H9 (cell line): ENCODE results near the gene MST1. TPM values are rescaled to one million over a fixed set of nuclear protein-coding genes. Genes with fewer than 3 reads are reported as not detected.
A peak's percentile ranks its signal among the peaks of the same experiment; 100 is the strongest.

Experiments used
- DNase-seq: peaks from one replicate; pipeline ENCODE4 v3.0.0-alpha.2; 2017
- H2AFZ ChIP-seq: one replicate; pipeline ENCODE4 v1.6.1; 2013; ENCODE audit warnings: mild to moderate bottlenecking, low read length, control low read depth, moderate library complexity
- H2AK5ac ChIP-seq: 2 replicates; pipeline ENCODE4 v1.6.1; 2013; ENCODE audit warnings: low read length, control low read depth, mixed read lengths; ENCODE audit not compliant: insufficient read length
- H2BK120ac ChIP-seq: one replicate; pipeline ENCODE4 v1.6.1; 2013; ENCODE audit warnings: low read depth, mild to moderate bottlenecking, low read length, control low read depth, inconsistent platforms; ENCODE audit not compliant: poor library complexity, severe bottlenecking
- H2BK12ac ChIP-seq: 2 replicates; pipeline ENCODE4 v1.6.1; 2013; ENCODE audit warnings: low read length, control low read depth, mixed read lengths, low read depth; ENCODE audit not compliant: insufficient read length
- H2BK15ac ChIP-seq: 2 replicates; pipeline ENCODE4 v1.6.1; 2013; ENCODE audit warnings: low read depth, low read length, control low read depth
- H2BK20ac ChIP-seq: one replicate; pipeline ENCODE4 v1.6.1; 2013; ENCODE audit warnings: low read depth, mild to moderate bottlenecking, low read length, control low read depth, inconsistent platforms; ENCODE audit not compliant: poor library complexity, severe bottlenecking
- H2BK5ac ChIP-seq: 2 replicates; pipeline ENCODE4 v1.6.1; 2013; ENCODE audit warnings: low read length, control low read depth, mixed read lengths; ENCODE audit not compliant: insufficient read length
- H3K14ac ChIP-seq: 2 replicates; pipeline ENCODE4 v1.6.1; 2013; ENCODE audit warnings: low read length, control low read depth; ENCODE audit not compliant: insufficient read depth
- H3K18ac ChIP-seq: 2 replicates; pipeline ENCODE4 v1.6.1; 2013; ENCODE audit warnings: low read depth, mild to moderate bottlenecking, mixed read lengths, low read length, control low read depth; ENCODE audit not compliant: insufficient read length
- H3K23ac ChIP-seq: 2 replicates; pipeline ENCODE4 v1.6.1; 2013; ENCODE audit warnings: low read length, control low read depth, mixed read lengths, low read depth; ENCODE audit not compliant: insufficient read length
- H3K23me2 ChIP-seq: 2 replicates; pipeline ENCODE4 v1.6.1; 2013; ENCODE audit warnings: low read depth, mild to moderate bottlenecking, mixed read lengths, low read length, control low read depth; ENCODE audit not compliant: insufficient read length, poor library complexity, severe bottlenecking
- H3K27ac ChIP-seq: 2 replicates; pipeline ENCODE4 v1.5.1; 2013; ENCODE audit warnings: low read length, control low read depth, mixed read lengths, low read depth; ENCODE audit not compliant: insufficient read length
- H3K27me3 ChIP-seq: 2 replicates; pipeline ENCODE4 v1.6.1; 2013; ENCODE audit warnings: low read length, control low read depth, inconsistent platforms; ENCODE audit not compliant: insufficient read depth
- H3K4ac ChIP-seq: 2 replicates; pipeline ENCODE4 v1.6.1; 2013; ENCODE audit warnings: low read depth, mild to moderate bottlenecking, control low read depth, inconsistent platforms, low read length, moderate library complexity
- H3K4me1 ChIP-seq: 2 replicates; pipeline ENCODE4 v1.6.1; 2013; ENCODE audit warnings: low read length, control low read depth, inconsistent platforms; ENCODE audit not compliant: insufficient read depth
- H3K4me2 ChIP-seq: 2 replicates; pipeline ENCODE4 v1.6.1; 2013; ENCODE audit warnings: low read length, control low read depth, mixed read lengths; ENCODE audit not compliant: insufficient read length, insufficient read depth
- H3K56ac ChIP-seq: 2 replicates; pipeline ENCODE4 v1.6.1; 2013; ENCODE audit warnings: low read depth, mild to moderate bottlenecking, mixed read lengths, low read length, control low read depth; ENCODE audit not compliant: insufficient read length
- H3K79me1 ChIP-seq: 2 replicates; pipeline ENCODE4 v1.6.1; 2013; ENCODE audit warnings: low read depth, mild to moderate bottlenecking, moderate library complexity, low read length, control low read depth, inconsistent platforms; ENCODE audit not compliant: insufficient read depth, poor library complexity, severe bottlenecking
- H3K79me2 ChIP-seq: 2 replicates; pipeline ENCODE4 v1.6.1; 2013; ENCODE audit warnings: low read length, control low read depth, inconsistent platforms; ENCODE audit not compliant: insufficient read depth
- H3K9ac ChIP-seq: 2 replicates; pipeline ENCODE4 v1.6.1; 2013; ENCODE audit warnings: low read length, control low read depth, mixed read lengths; ENCODE audit not compliant: insufficient read length; ENCODE audit errors: extremely low read depth
- H3K9me3 ChIP-seq: one replicate; pipeline ENCODE4 v1.6.1; 2013; ENCODE audit warnings: low read depth, low read length, inconsistent platforms; ENCODE audit not compliant: control insufficient read depth
- H3T11ph ChIP-seq: one replicate; pipeline ENCODE4 v1.6.1; 2013; ENCODE audit warnings: mild to moderate bottlenecking, low read length, control low read depth, inconsistent platforms
- H4K20me1 ChIP-seq: one replicate; pipeline ENCODE4 v1.6.1; 2013; ENCODE audit not compliant: control insufficient read depth, insufficient read length, insufficient read depth
- H4K5ac ChIP-seq: 2 replicates; pipeline ENCODE4 v1.6.1; 2013; ENCODE audit warnings: low read depth, mild to moderate bottlenecking, mixed read lengths, low read length, control low read depth; ENCODE audit not compliant: insufficient read length
- H4K8ac ChIP-seq: replicated peaks from 2 replicates; pipeline ENCODE4 v1.6.1; 2013; ENCODE audit warnings: low read length, control low read depth, mixed read lengths, low read depth; ENCODE audit not compliant: insufficient read length
- H4K91ac ChIP-seq: 2 replicates; pipeline ENCODE4 v1.6.1; 2013; ENCODE audit warnings: low read depth, mild to moderate bottlenecking, moderate library complexity, mixed read lengths, low read length, control low read depth; ENCODE audit not compliant: insufficient read length
- H3K27ac Mint-ChIP-seq, 3 experiments: 2 replicates in 2 of 3; 3 replicates in 1 of 3; pipeline ENCODE4 v1.8.0; 2020 to 2021; ENCODE audit warnings: mixed read lengths in 3 of 3, mild to moderate bottlenecking in 1 of 3, moderate library complexity in 1 of 3
- H3K27me3 Mint-ChIP-seq: 2 replicates; pipeline ENCODE4 v1.8.0; 2021; ENCODE audit warnings: low read depth, mild to moderate bottlenecking, moderate library complexity, mixed read lengths
- H3K36me3 Mint-ChIP-seq, 3 experiments: 2 replicates in 2 of 3; 3 replicates in 1 of 3; pipeline ENCODE4 v1.8.0; 2020 to 2021; ENCODE audit warnings: low read depth in 3 of 3, mixed read lengths in 3 of 3; ENCODE audit not compliant: insufficient read depth in 1 of 3
- H3K4me1 Mint-ChIP-seq, 2 experiments: 2 replicates each; pipeline ENCODE4 v1.8.0; 2020; ENCODE audit warnings: mixed read lengths in 2 of 2
- H3K4me3 Mint-ChIP-seq, 2 experiments: 2 replicates in 1 of 2; 3 replicates in 1 of 2; pipeline ENCODE4 v1.8.0; 2020 to 2021; ENCODE audit warnings: mild to moderate bottlenecking in 2 of 2, mixed read lengths in 2 of 2, moderate library complexity in 1 of 2
- H3K9me3 Mint-ChIP-seq, 2 experiments: 2 replicates in 1 of 2; 3 replicates in 1 of 2; pipeline ENCODE4 v1.8.0; 2020; ENCODE audit warnings: mild to moderate bottlenecking in 2 of 2, mixed read lengths in 2 of 2, moderate library complexity in 1 of 2
- CTCF ChIP-seq: fragments of 200-600 bp; sonication (generic); conservative IDR thresholded peaks from 3 replicates; pipeline ENCODE4 v1.8.0; 2021; ENCODE audit warnings: antibody characterized with exemption, mild to moderate bottlenecking
- WGBS: extraction: QIAGEN DNeasy Blood & Tissue Kit; methylation state at CpG from one replicate; pipeline ENCODE4 v1.1.7; 2013; ENCODE audit warnings: missing lambda C conversion rate, low lambda C conversion rate, mixed read lengths; ENCODE audit not compliant: insufficient read length; ENCODE audit errors: extremely low coverage; 5-methylcytosine and 5-hydroxymethylcytosine counted together
- total RNA-seq: library from RNA; stranded (reverse); gene quantifications from 2 replicates; pipeline ENCODE4 v1.2.1, GENCODE V29; 2021

MST1 gene
- total RNA-seq, 1 experiment from 2014 or later = 8.9 TPM

GRCh38 chr3:49648354-49649019 lies 40.8 kb downstream of the MST1 start:
- no peaks in the 10 kb centered on the region for H3K4me1 Mint-ChIP-seq
- H2AFZ ChIP-seq = no peak overlapping the region
- no peak for TF ChIP-seq CTCF
- no peak overlapping the region for H2BK20ac ChIP-seq
- no peak overlapping the region for H2BK15ac ChIP-seq
- no peaks in the 10 kb centered on the region; a peak in 1 of 7 replicates for H3K36me3 Mint-ChIP-seq
- no peaks in the 10 kb centered on the region for H3K27me3 Mint-ChIP-seq
- no peak overlapping the region for H3K9ac ChIP-seq
- H3K23me2 ChIP-seq = no peaks in the 10 kb centered on the region
- WGBS = no CpG with 5 or more reads among the region's 3 CpGs
- no peak overlapping the region for H3K4me2 ChIP-seq
- H3K4me1 ChIP-seq = no peaks in the 10 kb centered on the region
- no peak overlapping the region for H3K18ac ChIP-seq
- H2BK12ac ChIP-seq = no peak overlapping the region
- no peaks in the 10 kb centered on the region for H3K79me1 ChIP-seq
- H3K14ac ChIP-seq = no peak overlapping the region
- H3T11ph ChIP-seq = no peak overlapping the region
- H3K56ac ChIP-seq = no peak overlapping the region
- H3K27me3 ChIP-seq = no peaks in the 10 kb centered on the region
- no peaks in the 10 kb centered on the region for H3K9me3 Mint-ChIP-seq
- H2BK5ac ChIP-seq = no peak overlapping the region
- no peak overlapping the region for H3K23ac ChIP-seq
- no peaks in the 10 kb centered on the region for H4K20me1 ChIP-seq
- no peak overlapping the region for H3K4ac ChIP-seq
- no peak overlapping the region for H3K4me3 Mint-ChIP-seq
- H2BK120ac ChIP-seq = no peak overlapping the region
- no peak overlapping the region for H4K8ac ChIP-seq
- no peak overlapping the region for H3K27ac ChIP-seq
- H4K91ac ChIP-seq = no peak overlapping the region
- no peak overlapping the region for H2AK5ac ChIP-seq
- DNase-seq = no peak
- peak overlapping the region in 2 of 3 experiments; percentile 23 to 34; a peak in 2 of 7 replicates for H3K27ac Mint-ChIP-seq
- H3K79me2 ChIP-seq = no peaks in the 10 kb centered on the region
- H3K9me3 ChIP-seq = no peaks in the 10 kb centered on the region
- H4K5ac ChIP-seq = no peak overlapping the region
